Keratinocyte (primary cell): ENCODE results near the gene CACNB3. TPM values are rescaled to one million over a fixed set of nuclear protein-coding genes. Genes with fewer than 3 reads are reported as not detected.

Experiments
- DNase-seq: peaks from one replicate; pipeline ENCODE4 v3.0.0-alpha.2; 2011; ENCODE audit warnings: low read depth, missing footprints, low spot score
- FAIRE-seq: peaks from 2 replicates; lab custom pipeline; 2011; peaks lifted over from hg19 to GRCh38; lab: Jason Lieb, UNC
- H2AFZ ChIP-seq: 2 replicates; pipeline ENCODE4 v1.6.0; 2012; ENCODE audit warnings: low read length, control low read depth, inconsistent platforms; ENCODE audit not compliant: control insufficient read depth
- H3K27ac ChIP-seq: 2 replicates; pipeline ENCODE4 v1.5.1; 2011; ENCODE audit warnings: low read length; ENCODE audit not compliant: control insufficient read depth, insufficient read depth
- H3K27me3 ChIP-seq: 3 replicates; pipeline ENCODE4 v1.6.0; 2011; ENCODE audit warnings: low read length; ENCODE audit not compliant: control insufficient read depth, insufficient read depth; ENCODE audit errors: extremely low read depth
- H3K36me3 ChIP-seq, 2 experiments: 2 replicates in 1 of 2; 3 replicates in 1 of 2; pipeline ENCODE4 v1.5.1; 2011; ENCODE audit warnings: low read length in 2 of 2, mild to moderate bottlenecking in 1 of 2; ENCODE audit not compliant: control insufficient read depth in 2 of 2, insufficient read depth in 2 of 2; ENCODE audit errors: extremely low read depth in 1 of 2
- H3K4me1 ChIP-seq: 3 replicates; pipeline ENCODE4 v1.5.1; 2011; ENCODE audit warnings: low read length; ENCODE audit not compliant: control insufficient read depth, insufficient read depth; ENCODE audit errors: extremely low read depth
- H3K4me2 ChIP-seq: 3 replicates; pipeline ENCODE4 v1.6.0; 2011; ENCODE audit warnings: low read depth, low read length; ENCODE audit not compliant: control insufficient read depth, insufficient read depth; ENCODE audit errors: extremely low read depth
- H3K4me3 ChIP-seq, 3 experiments: fragments of 200-600 bp in 1 of 3; sonication (generic) in 1 of 3; 2 replicates in 2 of 3; 3 replicates in 1 of 3; pipeline ENCODE4 v1.5.1; 2011 to 2016; ENCODE audit warnings: low read length in 3 of 3, mild to moderate bottlenecking in 3 of 3, control low read depth in 2 of 3, inconsistent platforms in 1 of 3, low read depth in 1 of 3, mixed read lengths in 1 of 3, mixed run types in 1 of 3, moderate library complexity in 1 of 3; ENCODE audit not compliant: control insufficient read depth in 2 of 3, insufficient read depth in 2 of 3; ENCODE audit errors: extremely low read depth in 1 of 3
- H3K79me2 ChIP-seq: 2 replicates; pipeline ENCODE4 v1.6.0; 2012; ENCODE audit warnings: low read length; ENCODE audit not compliant: control insufficient read depth, insufficient read depth
- H3K9ac ChIP-seq: 3 replicates; pipeline ENCODE4 v1.6.0; 2011; ENCODE audit warnings: low read length; ENCODE audit not compliant: control insufficient read depth, insufficient read depth; ENCODE audit errors: extremely low read depth
- H3K9me1 ChIP-seq: 3 replicates; pipeline ENCODE4 v1.6.0; 2011; ENCODE audit warnings: low read length; ENCODE audit not compliant: control insufficient read depth, insufficient read depth; ENCODE audit errors: extremely low read depth
- H3K9me3 ChIP-seq: 2 replicates; pipeline ENCODE4 v1.5.1; 2012; ENCODE audit warnings: low read depth, low read length; ENCODE audit not compliant: control insufficient read depth
- H4K20me1 ChIP-seq: 3 replicates; pipeline ENCODE4 v1.6.0; 2011; ENCODE audit warnings: low read length; ENCODE audit not compliant: control insufficient read depth, insufficient read depth; ENCODE audit errors: extremely low read depth
- dilution Hi-C: fragments of 300-500 bp; cut with MboI; formaldehyde crosslinking; loops from one replicate; pipeline ENCODE4 v1.7.0; 2020; ENCODE audit warnings: low sequenced_read_pairs; ENCODE audit not compliant: extremely low pct_ligation_motif_present
- polyA plus RNA-seq, 5 experiments: library from polyadenylated mRNA; depleted of rRNA in 3 of 5; stranded (reverse) in 3 of 5; stranded (forward) in 1 of 5; unstranded in 1 of 5; fragments of >200 nt; gene quantifications; 1 replicate in 1 of 5; 2 replicates in 3 of 5; 3 replicates in 1 of 5; pipeline versions ENCODE4 v1.2.1 to v1.2.3, GENCODE V29; 2011 to 2012; ENCODE audit warnings: missing spikeins in 2 of 5, low read depth in 1 of 5, low replicate concordance in 1 of 5
- TF ChIP-seq, protein P1 (sequence below), 3 experiments: IDR thresholded peaks in 1 of 3; conservative IDR thresholded peaks in 1 of 3; optimal IDR thresholded peaks in 1 of 3; 2 replicates in 2 of 3; 3 replicates in 1 of 3; pipeline versions ENCODE3 to v1.5.1; 2011; ENCODE audit warnings: low read length in 3 of 3, mild to moderate bottlenecking in 3 of 3, moderate library complexity in 2 of 3, control low read depth in 1 of 3, inconsistent platforms in 1 of 3; ENCODE audit not compliant: insufficient read depth in 2 of 3; ENCODE audit errors: extremely low read depth in 1 of 3

Gene CACNB3
- polyA plus RNA-seq, 1 donor (not counting 4 experiments of a cell fraction or from before 2014, with no cell fraction given), result 16.1 TPM

DNA sequence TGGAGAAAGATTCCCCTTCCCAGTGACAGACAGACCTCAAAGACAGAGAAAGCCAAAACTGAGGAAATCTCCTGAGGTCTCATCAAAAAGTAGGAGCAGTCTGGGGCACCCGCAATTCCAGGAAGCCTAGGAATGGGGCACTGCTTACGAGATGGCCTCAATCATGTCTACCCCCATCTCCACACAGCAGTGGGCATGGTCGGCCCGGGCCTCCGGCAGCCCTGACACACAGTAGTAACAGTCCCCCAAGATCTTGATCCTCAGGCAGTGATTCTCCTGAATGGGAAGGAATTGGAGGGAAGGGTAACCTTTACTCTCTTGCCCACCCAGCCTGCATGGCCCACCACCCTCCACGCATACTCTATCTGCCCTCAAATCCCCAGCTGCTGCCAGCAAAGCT is 41.3 kb upstream of the CACNB3 start:
- H3K9ac ChIP-seq, result no peak overlapping the region
- H3K27ac ChIP-seq, result no peak overlapping the region
- no peak overlapping the region for H2AFZ ChIP-seq
- FAIRE-seq, result no peak
- H3K9me3 ChIP-seq, result no peaks in the 10 kb centered on the region
- no peaks in the 10 kb centered on the region for H3K27me3 ChIP-seq
- H3K4me1 ChIP-seq, result peaks cover 11% of the 10 kb centered on the region
- dilution Hi-C loops, result no loop called here
- TF ChIP-seq, protein P1, sequence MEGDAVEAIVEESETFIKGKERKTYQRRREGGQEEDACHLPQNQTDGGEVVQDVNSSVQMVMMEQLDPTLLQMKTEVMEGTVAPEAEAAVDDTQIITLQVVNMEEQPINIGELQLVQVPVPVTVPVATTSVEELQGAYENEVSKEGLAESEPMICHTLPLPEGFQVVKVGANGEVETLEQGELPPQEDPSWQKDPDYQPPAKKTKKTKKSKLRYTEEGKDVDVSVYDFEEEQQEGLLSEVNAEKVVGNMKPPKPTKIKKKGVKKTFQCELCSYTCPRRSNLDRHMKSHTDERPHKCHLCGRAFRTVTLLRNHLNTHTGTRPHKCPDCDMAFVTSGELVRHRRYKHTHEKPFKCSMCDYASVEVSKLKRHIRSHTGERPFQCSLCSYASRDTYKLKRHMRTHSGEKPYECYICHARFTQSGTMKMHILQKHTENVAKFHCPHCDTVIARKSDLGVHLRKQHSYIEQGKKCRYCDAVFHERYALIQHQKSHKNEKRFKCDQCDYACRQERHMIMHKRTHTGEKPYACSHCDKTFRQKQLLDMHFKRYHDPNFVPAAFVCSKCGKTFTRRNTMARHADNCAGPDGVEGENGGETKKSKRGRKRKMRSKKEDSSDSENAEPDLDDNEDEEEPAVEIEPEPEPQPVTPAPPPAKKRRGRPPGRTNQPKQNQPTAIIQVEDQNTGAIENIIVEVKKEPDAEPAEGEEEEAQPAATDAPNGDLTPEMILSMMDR (optimal IDR thresholded peaks at IDR 0.05 in 1 of 3, IDR thresholded peaks at IDR 0.05 in 1 of 3, conservative IDR thresholded peaks at IDR 0.05 in 1 of 3; ENCODE audit: extremely low read depth in 1 of 3, insufficient read depth in 2 of 3, low read length in 3 of 3), result no peak
- H3K36me3 ChIP-seq, result peaks cover 0 to 37% of the 10 kb centered on the region in 2 experiments
- H4K20me1 ChIP-seq, result peaks cover 2% of the 10 kb centered on the region
- no peak overlapping the region for H3K4me3 ChIP-seq
- H3K4me2 ChIP-seq, result no peak overlapping the region
- H3K9me1 ChIP-seq, result no peaks in the 10 kb centered on the region
- H3K79me2 ChIP-seq, result peaks cover 2% of the 10 kb centered on the region
- DNase-seq, result no peak

DNA sequence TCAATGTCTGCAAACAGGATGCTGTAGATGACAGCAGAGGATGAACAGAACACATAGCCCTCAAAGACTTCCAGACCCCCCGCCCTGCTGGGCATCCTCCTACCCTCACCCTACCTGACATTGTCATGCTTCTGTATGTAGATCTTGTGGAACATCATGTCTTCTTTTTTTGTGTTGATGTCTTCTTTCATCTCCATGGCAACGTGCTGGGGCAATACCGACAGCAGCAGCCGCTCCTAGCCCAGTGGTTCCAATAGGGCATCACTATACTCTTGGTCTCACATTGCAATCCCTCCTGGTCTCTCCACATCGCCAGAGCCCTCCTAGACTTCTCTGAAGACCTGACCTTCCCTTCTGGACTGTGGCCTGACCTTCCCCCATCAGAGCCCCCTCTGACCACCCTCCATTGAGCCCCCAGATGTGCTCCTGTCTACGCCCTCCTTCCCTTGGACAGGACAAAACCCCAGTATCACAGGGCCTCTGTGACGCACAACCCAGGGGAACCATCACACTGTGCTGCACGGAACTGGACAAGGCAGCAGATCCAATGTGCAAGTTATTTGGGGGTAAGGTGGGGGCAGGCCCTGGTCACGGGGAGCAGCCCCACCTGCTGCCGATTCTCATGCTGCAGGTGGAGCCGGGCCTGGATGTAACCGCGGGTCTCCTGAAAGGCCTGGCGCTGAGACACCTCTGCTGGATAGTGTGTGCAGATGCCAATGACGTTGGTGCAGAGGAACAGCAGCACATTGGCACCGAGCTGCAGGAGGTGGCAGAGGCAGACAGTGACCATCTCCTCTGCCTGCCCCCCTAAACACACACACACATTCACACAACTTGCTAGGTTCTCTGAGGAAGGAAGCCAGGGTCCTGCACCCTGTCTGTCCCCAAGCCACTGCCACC is 40.5 kb upstream of the CACNB3 start:
- Histone ChIP-seq H4K20me1 (peaks cover 2% of the 10 kb centered on the region), H3K27me3 (no peaks in the 10 kb centered on the region), H3K27ac (no peak overlapping the region), H2AFZ (no peak overlapping the region), H3K4me1 (peaks cover 11% of the 10 kb centered on the region), H3K4me3 (no peak overlapping the region), H3K4me2 (no peak overlapping the region), H3K9me1 (no peaks in the 10 kb centered on the region), H3K79me2 (peaks cover 2% of the 10 kb centered on the region), H3K36me3 (peaks cover 0 to 30% of the 10 kb centered on the region in 2 experiments), H3K9ac (no peak overlapping the region), H3K9me3 (no peaks in the 10 kb centered on the region)
- dilution Hi-C loops, result no loop called here
- TF ChIP-seq, protein P1 (optimal IDR thresholded peaks at IDR 0.05 in 1 of 3, IDR thresholded peaks at IDR 0.05 in 1 of 3, conservative IDR thresholded peaks at IDR 0.05 in 1 of 3; ENCODE audit: extremely low read depth in 1 of 3, insufficient read depth in 2 of 3, low read length in 3 of 3), result no peak
- DNase-seq (no peak), FAIRE-seq (no peak)
